Nephron (organoid): Measurements from ENCODE around the gene TMEM222.
A peak's percentile ranks its signal among the peaks of the same experiment; 100 is the strongest.

ENCODE experiments used
- H3K27ac Mint-ChIP-seq, 3 experiments: 2 replicates each; pipeline ENCODE4 v1.8.0; 2020; ENCODE audit warnings: mixed read lengths in 3 of 3, mild to moderate bottlenecking in 2 of 3, moderate library complexity in 1 of 3
- H3K27me3 Mint-ChIP-seq: 2 replicates; pipeline ENCODE4 v1.8.0; 2021; ENCODE audit warnings: low read depth, mild to moderate bottlenecking, moderate library complexity, mixed read lengths
- H3K36me3 Mint-ChIP-seq: 2 replicates; pipeline ENCODE4 v1.8.0; 2020; ENCODE audit warnings: low read depth, mixed read lengths
- H3K4me1 Mint-ChIP-seq: 2 replicates; pipeline ENCODE4 v1.8.0; 2020; ENCODE audit warnings: mixed read lengths
- H3K4me3 Mint-ChIP-seq, 3 experiments: 2 replicates each; pipeline ENCODE4 v1.8.0; 2020; ENCODE audit warnings: mild to moderate bottlenecking in 3 of 3, mixed read lengths in 3 of 3, moderate library complexity in 2 of 3
- H3K9me3 Mint-ChIP-seq: 2 replicates; pipeline ENCODE4 v1.8.0; 2020; ENCODE audit warnings: mixed read lengths
- CTCF ChIP-seq, 3 experiments: fragments of 200-600 bp; sonication (generic); IDR thresholded peaks; one replicate each; pipeline ENCODE4 v1.5.0; 2021; ENCODE audit warnings: antibody characterized with exemption in 3 of 3; ENCODE audit not compliant: unreplicated experiment in 3 of 3

TMEM222 gene

GRCh38 chr1:27333717-27334279 is 11.8 kb downstream of the TMEM222 start:
- Mint-ChIP-seq H3K36me3 (peaks cover 46% of the 10 kb centered on the region), H3K27me3 (no peaks in the 10 kb centered on the region), H3K4me3 (no peak overlapping the region), H3K9me3 (no peaks in the 10 kb centered on the region), H3K27ac (no peak overlapping the region), H3K4me1 (no peaks in the 10 kb centered on the region)
- TF ChIP-seq CTCF (IDR thresholded peaks at IDR 0.05; ENCODE audit: unreplicated experiment in 3 of 3): no peak

GRCh38 chr1:27335506-27336422 is 13.8 kb downstream of the TMEM222 start:
- H3K27me3 Mint-ChIP-seq: no peaks in the 10 kb centered on the region
- no peak overlapping the region for H3K27ac Mint-ChIP-seq
- H3K36me3 Mint-ChIP-seq: peaks cover 36% of the 10 kb centered on the region
- no peaks in the 10 kb centered on the region for H3K9me3 Mint-ChIP-seq
- H3K4me1 Mint-ChIP-seq: peaks cover 10% of the 10 kb centered on the region
- H3K4me3 Mint-ChIP-seq: no peak overlapping the region
- TF ChIP-seq CTCF (IDR thresholded peaks at IDR 0.05; ENCODE audit: unreplicated experiment in 3 of 3): no peak

- H3K4me3 Mint-ChIP-seq: no peak overlapping the region
- H3K9me3 Mint-ChIP-seq: no peaks in the 10 kb centered on the region
- H3K27me3 Mint-ChIP-seq: no peaks in the 10 kb centered on the region
- H3K27ac Mint-ChIP-seq: no peak overlapping the region
- H3K36me3 Mint-ChIP-seq: peaks cover 34% of the 10 kb centered on the region
- no peak for TF ChIP-seq CTCF (IDR thresholded peaks at IDR 0.05; ENCODE audit: unreplicated experiment in 3 of 3)
- H3K4me1 Mint-ChIP-seq: peaks cover 15% of the 10 kb centered on the region
Observed at GRCh38 chr1:27336756-27337155, 14.8 kb downstream of the TMEM222 start.

- Mint-ChIP-seq H3K27me3 (no peaks in the 10 kb centered on the region), H3K4me3 (no peak overlapping the region), H3K36me3 (peaks cover 21% of the 10 kb centered on the region), H3K27ac (peak overlapping the region in 2 of 3 experiments; percentile 13 to 81), H3K4me1 (peaks cover 30% of the 10 kb centered on the region), H3K9me3 (no peaks in the 10 kb centered on the region)
- TF ChIP-seq CTCF (IDR thresholded peaks at IDR 0.05; ENCODE audit: unreplicated experiment in 3 of 3): no peak
Observed at GRCh38 chr1:27338751-27339150, 16.8 kb downstream of the TMEM222 start.

- Mint-ChIP-seq H3K4me1 (peaks cover 30% of the 10 kb centered on the region), H3K4me3 (peak overlapping the region in 1 of 3 experiments; percentile 58), H3K27me3 (no peaks in the 10 kb centered on the region), H3K27ac (peak overlapping the region in 2 of 3 experiments; percentile 10 to 81), H3K9me3 (no peaks in the 10 kb centered on the region), H3K36me3 (peaks cover 18% of the 10 kb centered on the region)
- TF ChIP-seq CTCF (IDR thresholded peaks at IDR 0.05; ENCODE audit: unreplicated experiment in 3 of 3): no peak
Observed at GRCh38 chr1:27339213-27339612, 17.2 kb downstream of the TMEM222 start.
